NK-92 (cell line): ENCODE results near the gene MOB4.
"Not testable (repeated sequence)": the region's sequence is repeated elsewhere in the genome, so short reads cannot be mapped to it uniquely, and the experiment has no call there.

Source experiments
- DNase-seq: peaks from one replicate; lab custom pipeline; 2025; ENCODE audit not compliant: unreplicated experiment; lab: John Stamatoyannopoulos, UW

MOB4 gene

DNA sequence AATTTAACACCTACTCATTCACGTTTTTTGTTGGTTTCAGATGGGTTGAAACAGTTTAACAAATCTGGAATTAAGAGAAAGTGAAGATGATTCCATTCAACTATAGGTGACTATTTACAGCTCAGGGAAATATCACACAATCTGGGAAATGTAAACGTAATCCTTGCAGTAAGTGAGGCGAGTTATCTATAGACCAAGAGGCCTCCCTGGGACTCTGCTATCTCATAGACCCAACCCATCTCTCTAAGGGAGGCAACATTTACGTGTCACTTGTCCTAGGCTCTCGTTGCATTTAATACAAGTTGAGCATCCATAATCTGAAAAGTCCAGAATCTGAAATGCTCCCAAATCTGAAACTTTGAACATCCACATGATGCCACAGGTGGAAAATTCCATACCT lies 2.0 kb upstream of the MOB4 start:
- DNase-seq = no peak

- DNase-seq = no peak
Observed at GRCh38 chr2:197514754-197515153, 1.1 kb upstream of the MOB4 start.

- no peak for DNase-seq
Observed at GRCh38 chr2:197515315-197515738, 539 bp upstream of the MOB4 start.

GRCh38 chr2:197516393-197516761 lies 511 bp downstream of the MOB4 start:
- no peak for DNase-seq

DNA sequence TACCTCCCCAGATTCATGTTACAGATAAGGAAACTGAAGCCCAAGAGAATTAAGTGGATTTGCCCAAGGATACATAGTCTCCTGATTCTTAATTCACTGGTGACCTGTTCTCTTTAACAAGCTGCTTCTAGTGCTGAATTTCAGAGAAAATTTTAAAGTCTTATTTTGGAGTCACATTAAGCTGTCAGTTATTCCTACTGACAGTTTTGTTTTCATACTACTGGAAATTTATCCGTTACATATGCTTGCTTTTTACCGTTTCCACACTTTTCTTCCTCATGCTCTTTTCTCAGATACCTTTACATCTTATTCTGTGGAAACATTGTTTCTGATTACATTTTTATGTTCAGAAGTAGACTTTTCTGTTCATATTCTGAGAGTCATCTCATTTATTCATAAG lies 1.3 kb downstream of the MOB4 start:
- DNase-seq = no peak

DNA sequence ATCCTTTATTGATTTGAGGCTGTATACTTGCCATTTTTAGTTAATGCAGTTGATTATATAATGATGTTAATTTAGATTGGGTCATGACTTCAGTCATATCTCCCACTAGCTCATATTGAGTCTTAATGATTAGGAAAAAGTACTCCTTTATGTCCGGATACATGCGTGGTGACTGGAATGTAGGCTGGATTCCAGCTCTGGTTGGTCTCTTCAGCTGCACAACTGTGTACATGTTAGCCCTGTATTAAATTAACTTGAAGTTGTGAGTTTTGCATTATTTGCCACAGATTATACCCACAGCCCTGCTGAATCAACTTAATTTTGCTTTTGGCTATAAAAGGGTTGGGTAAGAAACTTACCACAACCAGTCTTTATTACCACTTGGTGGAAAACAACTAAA lies 22.5 kb downstream of the MOB4 start:
- no peak for DNase-seq

GRCh38 chr2:197539734-197540133 lies 23.9 kb downstream of the MOB4 start:
- DNase-seq = no peak

GRCh38 chr2:197543206-197543605 lies 27.3 kb downstream of the MOB4 start:
- DNase-seq = no peak

DNA sequence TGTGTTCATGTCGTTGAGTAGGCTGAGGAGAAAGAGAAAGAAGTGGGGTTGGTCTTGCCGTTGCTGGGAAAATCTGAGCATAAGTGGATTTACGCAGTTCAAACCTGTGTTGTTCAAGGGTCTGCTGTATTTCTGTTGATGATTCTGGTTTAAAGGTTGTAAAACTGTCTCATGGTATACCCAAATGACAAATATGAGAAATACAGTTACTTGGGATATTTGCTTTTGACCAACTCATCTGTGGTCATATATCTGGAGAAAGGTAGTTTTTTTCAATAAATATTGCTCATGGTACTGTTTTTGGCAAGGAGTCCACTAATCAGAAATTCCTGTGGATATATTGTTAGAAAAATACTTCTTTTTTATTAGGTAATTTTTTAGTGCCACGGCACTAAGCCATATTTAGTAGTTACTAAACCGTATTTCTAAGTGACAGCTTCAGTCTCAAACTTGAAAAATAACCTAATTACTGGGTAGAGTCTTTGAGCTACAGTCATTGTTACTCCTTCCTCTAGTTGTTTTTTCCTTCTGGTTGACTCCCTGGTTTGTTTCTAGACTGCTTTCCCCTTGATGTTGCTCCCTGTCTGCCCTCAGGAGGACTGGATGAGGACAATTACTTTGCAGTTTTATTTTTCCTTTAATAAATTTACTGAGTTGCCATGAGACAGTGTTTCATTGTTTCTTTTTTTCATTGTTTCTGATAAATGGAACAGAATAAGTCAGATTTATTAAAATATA lies 31.5 kb downstream of the MOB4 start:
- DNase-seq = no peak

- DNase-seq = no peak
Observed at GRCh38 chr2:197548582-197548981, 32.7 kb downstream of the MOB4 start.

- not testable (repeated sequence) for DNase-seq
Observed at GRCh38 chr2:197551260-197551659, 35.4 kb downstream of the MOB4 start.

GRCh38 chr2:197555467-197555866 lies 39.6 kb downstream of the MOB4 start:
- DNase-seq = no peak

DNA sequence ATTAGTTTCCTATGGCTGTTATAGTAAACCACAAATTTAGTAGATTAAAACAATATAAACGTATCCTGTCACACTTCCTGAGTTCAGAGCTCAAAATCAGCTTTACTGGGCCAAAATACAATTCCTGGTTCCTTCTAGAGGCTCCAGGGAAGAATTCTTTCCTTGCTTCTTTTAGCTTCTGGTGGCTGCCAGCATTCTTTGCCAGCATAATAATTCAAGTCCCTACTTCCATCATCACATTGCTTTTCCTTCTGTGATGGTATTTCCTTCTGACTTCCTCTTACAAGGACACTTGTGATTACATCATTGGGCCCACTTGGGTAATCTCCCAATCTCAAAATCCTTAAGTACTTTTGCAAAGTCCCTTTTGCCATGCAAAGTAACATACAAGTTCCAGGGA lies 40.6 kb downstream of the MOB4 start:
- DNase-seq = no peak

GRCh38 chr2:197558393-197558792 lies 42.5 kb downstream of the MOB4 start:
- DNase-seq = no peak

GRCh38 chr2:197559681-197560080 lies 43.8 kb downstream of the MOB4 start:
- no peak for DNase-seq

DNA sequence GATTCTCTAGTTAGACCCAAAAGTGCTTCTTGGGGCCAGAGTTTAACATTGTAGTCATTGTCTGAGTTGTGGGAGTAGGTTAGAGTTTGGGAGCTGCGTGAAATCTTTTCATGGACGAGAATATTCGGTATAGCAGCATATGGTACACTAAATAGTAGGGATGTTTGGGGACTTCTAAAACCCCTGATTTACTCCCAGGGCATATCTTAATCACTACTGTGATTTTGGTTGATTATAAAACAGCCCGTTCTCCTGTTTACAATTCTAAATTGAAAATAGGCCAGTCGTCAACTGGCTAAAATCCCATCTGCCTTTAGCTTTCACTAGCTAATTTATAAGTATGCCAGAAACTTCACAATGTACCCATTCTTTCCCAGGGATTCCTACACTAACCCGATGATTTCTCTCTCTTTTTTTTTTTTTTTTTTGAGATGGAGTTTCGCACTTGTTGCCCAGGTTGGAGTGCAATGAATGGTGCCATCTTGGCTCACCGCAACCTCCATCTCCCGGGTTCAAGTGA lies 44.3 kb downstream of the MOB4 start:
- no peak for DNase-seq

- no peak for DNase-seq
Observed at GRCh38 chr2:197571627-197572271, 55.9 kb downstream of the MOB4 start.

DNA sequence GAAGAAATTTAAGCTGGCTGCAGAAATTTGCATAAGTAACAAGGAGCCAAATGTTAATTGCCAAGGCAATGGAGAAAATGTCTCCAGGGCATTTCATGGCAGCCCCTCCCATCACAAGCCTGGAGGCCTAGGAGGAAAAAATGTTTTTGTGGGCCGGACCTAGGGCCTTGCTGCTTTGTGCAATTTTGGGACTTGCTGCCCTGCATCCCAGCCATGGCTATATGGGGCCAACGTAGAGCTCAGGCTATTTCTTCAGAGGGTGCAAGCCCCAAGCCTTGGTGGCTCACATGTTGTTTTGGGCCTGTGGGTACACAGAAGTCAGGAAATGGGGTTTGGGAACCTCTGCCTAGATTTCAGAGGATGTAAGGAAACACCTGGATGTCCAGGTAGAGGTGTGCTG lies 57.7 kb downstream of the MOB4 start:
- DNase-seq = no peak

DNA sequence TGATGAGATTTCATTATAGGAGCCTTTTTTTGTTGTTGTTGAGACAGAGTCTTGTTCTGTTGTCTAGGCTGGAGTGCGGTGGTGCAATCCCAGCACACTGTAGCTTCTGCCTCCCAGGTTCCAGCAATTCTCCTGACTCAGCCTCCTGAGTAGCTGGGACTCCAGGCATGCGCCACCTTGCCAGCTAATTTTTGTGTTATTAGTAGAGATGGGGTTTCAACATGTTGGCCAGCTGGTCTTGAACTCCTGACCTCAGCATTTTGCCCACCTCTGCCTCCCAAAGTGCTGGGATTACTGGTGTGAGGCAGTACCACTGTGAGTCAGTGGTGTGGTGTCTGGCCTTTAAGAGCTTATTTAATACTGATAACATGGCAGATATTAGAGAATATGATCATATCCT lies 60.1 kb downstream of the MOB4 start:
- DNase-seq = no peak

GRCh38 chr2:197576631-197577030 lies 60.8 kb downstream of the MOB4 start:
- no peak for DNase-seq

- no peak for DNase-seq
Observed at GRCh38 chr2:197577446-197577845, 61.6 kb downstream of the MOB4 start.

DNA sequence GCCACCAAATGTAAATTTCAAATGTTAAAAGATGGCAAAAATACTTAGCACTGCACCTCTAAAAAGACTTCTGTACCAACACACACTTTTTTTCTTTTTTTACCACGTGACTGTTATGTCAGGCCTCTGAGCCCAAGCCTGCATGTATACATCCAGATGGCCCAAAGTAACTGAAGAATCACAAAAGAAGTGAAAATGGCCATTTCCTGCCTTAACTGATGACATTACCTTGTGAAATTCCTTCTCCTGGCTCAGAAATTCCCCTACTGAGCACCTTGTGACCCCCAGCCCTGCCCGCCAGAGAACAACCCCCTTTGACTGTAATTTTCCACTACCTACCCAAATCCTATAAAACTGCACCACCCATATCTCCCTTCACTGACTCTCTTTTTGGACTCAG lies 62.4 kb downstream of the MOB4 start:
- not testable (repeated sequence) for DNase-seq

- not testable (repeated sequence) for DNase-seq
Observed at GRCh38 chr2:197580166-197580565, 64.3 kb downstream of the MOB4 start.
